Neutrophil (primary cell): Measurements from ENCODE around the gene FAM209A.

Experiments
- H3K27ac ChIP-seq: fragments of 200-600 bp; sonication (generic); 2 replicates; pipeline ENCODE4 v1.5.1; 2016; ENCODE audit warnings: mild to moderate bottlenecking, moderate library complexity
- H3K27me3 ChIP-seq: fragments of 200-600 bp; sonication (generic); 2 replicates; pipeline ENCODE4 v1.6.0; 2016; ENCODE audit warnings: mild to moderate bottlenecking
- H3K36me3 ChIP-seq: fragments of 200-600 bp; sonication (generic); 2 replicates; pipeline ENCODE4 v1.5.1; 2017
- H3K4me1 ChIP-seq, 2 experiments: fragments of 200-600 bp in 1 of 2; sonication (generic) in 1 of 2; 1 replicate in 1 of 2; 2 replicates in 1 of 2; pipeline versions ENCODE4 v1.5.1 to v1.6.1; 2013 to 2016; ENCODE audit warnings: low read depth in 1 of 2, low read length in 1 of 2, mild to moderate bottlenecking in 1 of 2, moderate library complexity in 1 of 2; ENCODE audit not compliant: control insufficient read depth in 1 of 2, insufficient read depth in 1 of 2
- H3K4me3 ChIP-seq, 2 experiments: fragments of 200-600 bp in 1 of 2; sonication (generic) in 1 of 2; 1 replicate in 1 of 2; 2 replicates in 1 of 2; pipeline ENCODE4 v1.5.1; 2013 to 2016; ENCODE audit warnings: low read depth in 1 of 2, low read length in 1 of 2, mild to moderate bottlenecking in 1 of 2, moderate library complexity in 1 of 2
- H3K9me3 ChIP-seq: fragments of 200-600 bp; sonication (generic); 2 replicates; pipeline ENCODE4 v1.5.1; 2016
- TF ChIP-seq, protein P1 (sequence below): fragments of 200-600 bp; sonication (generic); IDR thresholded peaks from 2 replicates; pipeline ENCODE4 v1.5.1; 2016; ENCODE audit warnings: antibody characterized with exemption

The FAM209A gene

DNA sequence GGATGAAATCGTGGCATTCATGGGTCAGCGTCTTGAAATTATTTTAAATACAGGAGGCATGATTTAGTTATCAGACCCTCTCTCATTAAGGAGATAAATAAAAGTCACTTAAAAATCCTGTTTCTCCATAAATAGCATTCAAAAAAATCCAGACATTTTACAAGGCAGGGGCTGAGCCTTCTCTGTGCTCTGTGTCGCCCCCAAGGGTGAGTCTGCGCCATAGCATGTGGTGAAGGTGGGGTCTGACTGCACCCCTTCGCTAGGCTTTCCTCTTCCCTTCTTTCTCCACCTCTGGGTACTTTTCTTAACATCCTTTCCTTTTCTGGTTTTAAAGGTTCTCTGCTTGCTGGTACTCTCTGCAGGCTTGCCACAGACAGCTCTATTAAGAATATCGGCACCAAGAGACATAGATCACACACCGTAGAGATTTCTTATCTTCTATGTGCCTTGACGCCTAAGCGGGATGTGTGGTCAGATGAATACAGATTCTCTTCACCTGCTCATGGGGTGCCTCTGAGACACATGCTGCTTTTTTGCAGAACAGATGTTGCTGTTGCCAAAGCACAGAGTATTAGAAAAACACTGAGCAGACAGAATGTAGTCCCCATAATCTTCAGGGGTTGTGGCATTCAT, 20.1 kb upstream of the FAM209A start:
- TF ChIP-seq, protein P1, sequence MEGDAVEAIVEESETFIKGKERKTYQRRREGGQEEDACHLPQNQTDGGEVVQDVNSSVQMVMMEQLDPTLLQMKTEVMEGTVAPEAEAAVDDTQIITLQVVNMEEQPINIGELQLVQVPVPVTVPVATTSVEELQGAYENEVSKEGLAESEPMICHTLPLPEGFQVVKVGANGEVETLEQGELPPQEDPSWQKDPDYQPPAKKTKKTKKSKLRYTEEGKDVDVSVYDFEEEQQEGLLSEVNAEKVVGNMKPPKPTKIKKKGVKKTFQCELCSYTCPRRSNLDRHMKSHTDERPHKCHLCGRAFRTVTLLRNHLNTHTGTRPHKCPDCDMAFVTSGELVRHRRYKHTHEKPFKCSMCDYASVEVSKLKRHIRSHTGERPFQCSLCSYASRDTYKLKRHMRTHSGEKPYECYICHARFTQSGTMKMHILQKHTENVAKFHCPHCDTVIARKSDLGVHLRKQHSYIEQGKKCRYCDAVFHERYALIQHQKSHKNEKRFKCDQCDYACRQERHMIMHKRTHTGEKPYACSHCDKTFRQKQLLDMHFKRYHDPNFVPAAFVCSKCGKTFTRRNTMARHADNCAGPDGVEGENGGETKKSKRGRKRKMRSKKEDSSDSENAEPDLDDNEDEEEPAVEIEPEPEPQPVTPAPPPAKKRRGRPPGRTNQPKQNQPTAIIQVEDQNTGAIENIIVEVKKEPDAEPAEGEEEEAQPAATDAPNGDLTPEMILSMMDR, result peak; percentile 52
- H3K4me1 ChIP-seq, result peaks cover 11 to 14% of the 10 kb centered on the region in 2 experiments
- peaks cover 42% of the 10 kb centered on the region for H3K36me3 ChIP-seq
- no peaks in the 10 kb centered on the region for H3K9me3 ChIP-seq
- peak overlapping the region; percentile 63 for H3K27ac ChIP-seq
- H3K4me3 ChIP-seq, result no peak overlapping the region
- no peaks in the 10 kb centered on the region for H3K27me3 ChIP-seq

DNA sequence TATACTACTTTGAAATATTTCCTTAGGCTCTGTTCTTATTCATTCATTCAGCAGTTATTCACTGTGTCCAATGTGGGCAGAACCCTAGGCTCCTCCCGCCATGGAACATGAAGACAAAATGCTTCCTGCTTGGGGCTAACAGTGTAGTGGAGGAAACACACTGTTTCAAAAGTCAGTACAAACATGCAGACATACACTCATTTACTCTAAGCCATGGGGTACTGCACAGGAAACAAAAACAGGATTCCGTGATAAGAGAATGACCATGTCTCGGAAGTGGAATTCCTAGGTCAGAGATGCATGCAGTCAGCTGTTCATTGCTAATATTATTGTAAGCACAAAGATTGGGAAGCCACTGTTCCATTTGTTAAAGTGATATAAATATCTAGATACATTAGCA, 18.4 kb upstream of the FAM209A start:
- Histone ChIP-seq H3K9me3 (no peaks in the 10 kb centered on the region), H3K27ac (peak overlapping the region; percentile 63), H3K4me3 (no peak overlapping the region), H3K36me3 (peaks cover 35% of the 10 kb centered on the region), H3K27me3 (no peaks in the 10 kb centered on the region), H3K4me1 (peaks cover 11 to 14% of the 10 kb centered on the region in 2 experiments)
- TF ChIP-seq, protein P1, result no peak

DNA sequence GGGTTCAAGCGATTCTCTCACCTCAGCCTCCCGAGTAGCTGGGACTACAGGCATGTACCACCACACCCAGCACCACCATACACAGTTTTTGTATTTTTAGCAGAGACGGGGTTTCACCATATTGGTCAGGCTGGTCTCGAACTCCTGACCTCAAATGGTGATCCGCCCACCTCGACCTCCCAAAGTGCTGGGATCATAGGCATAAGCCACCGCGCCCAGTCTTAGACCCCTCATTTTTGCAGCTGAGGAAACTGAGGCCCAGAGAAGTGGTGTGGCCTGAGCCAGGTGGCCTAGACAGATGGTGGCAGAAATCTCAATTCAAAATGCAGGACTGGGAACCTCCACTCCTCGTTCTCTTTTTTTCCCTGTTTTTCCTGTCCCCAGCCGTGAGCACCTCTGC, 12.6 kb upstream of the FAM209A start:
- Histone ChIP-seq H3K36me3 (peaks cover 71% of the 10 kb centered on the region), H3K27ac (no peak overlapping the region), H3K4me3 (no peak overlapping the region), H3K9me3 (no peaks in the 10 kb centered on the region), H3K27me3 (no peaks in the 10 kb centered on the region), H3K4me1 (peaks cover 0 to 7% of the 10 kb centered on the region in 2 experiments)
- TF ChIP-seq, protein P1, result no peak

DNA sequence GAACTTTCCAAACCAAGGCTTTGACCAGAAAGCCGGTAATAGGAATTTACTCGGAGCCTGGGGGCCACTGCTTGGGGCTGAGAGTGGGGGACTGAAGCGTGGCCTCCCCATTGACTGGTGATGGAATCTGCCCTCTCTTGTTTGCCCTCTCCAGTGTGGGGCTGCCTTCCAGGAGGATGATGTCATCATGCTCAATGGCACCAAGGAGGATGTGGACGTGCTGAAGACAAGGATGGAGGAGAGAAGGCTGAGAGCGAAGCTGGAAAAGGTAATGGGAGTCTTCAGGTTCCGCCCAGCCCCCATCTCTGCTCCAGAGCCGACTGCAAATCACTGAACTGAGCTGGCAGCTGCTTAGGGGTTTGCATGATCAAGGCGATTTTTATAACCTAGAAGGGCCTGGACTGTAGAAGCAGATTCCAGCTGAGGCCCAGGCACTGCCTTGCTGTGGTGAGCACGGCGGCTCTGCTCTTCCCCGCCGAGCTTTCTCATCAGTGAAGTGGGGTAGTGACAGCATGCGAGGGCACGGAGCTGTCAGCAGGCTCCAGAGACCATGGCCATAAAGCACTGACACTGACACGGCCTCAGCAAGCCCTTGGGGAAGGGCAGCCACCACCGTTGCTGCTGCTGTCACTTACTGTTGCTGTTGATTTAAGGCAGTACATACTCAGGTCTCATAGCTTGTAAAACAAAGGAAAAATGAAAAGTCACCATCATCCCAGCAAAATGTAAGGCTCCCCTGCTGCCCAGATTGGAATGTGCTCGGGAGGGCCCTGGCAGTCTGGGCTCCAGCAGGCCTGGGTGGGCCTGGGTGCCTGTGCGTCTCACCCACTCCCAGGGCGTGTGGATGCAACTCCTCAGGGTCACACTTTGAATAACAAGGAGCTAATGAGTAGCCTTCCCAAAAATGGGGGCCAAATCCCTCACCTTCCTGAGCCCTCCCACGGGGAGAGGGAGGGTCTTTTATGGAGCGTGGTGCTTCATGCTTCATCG, 11.1 kb upstream of the FAM209A start:
- TF ChIP-seq, protein P1, result no peak
- Histone ChIP-seq H3K36me3 (peaks cover 73% of the 10 kb centered on the region), H3K27ac (no peak overlapping the region), H3K9me3 (no peaks in the 10 kb centered on the region), H3K27me3 (no peaks in the 10 kb centered on the region), H3K4me1 (peaks cover 0 to 7% of the 10 kb centered on the region in 2 experiments), H3K4me3 (no peak overlapping the region)

DNA sequence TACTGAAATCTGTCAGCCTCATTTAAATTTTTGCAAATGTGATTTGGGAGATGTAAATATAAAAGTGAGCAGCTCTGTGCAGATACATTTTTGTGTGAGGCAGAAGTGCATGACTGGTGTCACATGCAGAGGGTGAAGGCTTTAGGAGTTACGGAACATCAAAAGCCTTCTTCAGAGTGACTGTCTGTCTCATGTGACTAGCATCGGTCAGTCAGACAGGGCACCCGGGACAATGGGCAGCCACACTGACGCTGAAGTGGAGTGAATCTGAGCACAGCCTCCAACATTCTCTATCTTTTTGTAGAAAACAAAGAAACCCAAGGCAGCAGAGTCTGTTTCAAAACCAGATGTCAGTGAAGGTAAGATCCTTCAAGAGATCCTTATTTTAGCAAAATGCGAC, 7.9 kb upstream of the FAM209A start:
- Histone ChIP-seq H3K27ac (no peak overlapping the region), H3K9me3 (peaks cover 15% of the 10 kb centered on the region), H3K36me3 (peaks cover 100% of the 10 kb centered on the region), H3K27me3 (no peaks in the 10 kb centered on the region), H3K4me1 (no peaks in the 10 kb centered on the region), H3K4me3 (no peak overlapping the region)
- TF ChIP-seq, protein P1, result no peak
